ENCODE measurements around the gene IZUMO1.
"Not testable (repeated sequence)": the region's sequence is repeated elsewhere in the genome, so short reads cannot be mapped to it uniquely, and the experiment has no call there.

Gene IZUMO1

GRCh38 chr19:48713041-48713863 lies 33.5 kb downstream of the IZUMO1 start:
- DNase-seq (ENCODE audit: low read depth): no peak

GRCh38 chr19:48711106-48711662 lies 35.5 kb downstream of the IZUMO1 start:
- no peak for DNase-seq (ENCODE audit: low read depth)

- DNase-seq (ENCODE audit: low read depth): no peak
Observed at GRCh38 chr19:48708471-48708870, 38.2 kb downstream of the IZUMO1 start.

- DNase-seq (ENCODE audit: low read depth): no peak
Observed at GRCh38 chr19:48705431-48705830, 41.3 kb downstream of the IZUMO1 start.

- DNase-seq (ENCODE audit: low read depth): no peak
Observed at GRCh38 chr19:48703316-48703715, 43.4 kb downstream of the IZUMO1 start.

GRCh38 chr19:48702701-48703100 lies 44.0 kb downstream of the IZUMO1 start:
- no peak for DNase-seq (ENCODE audit: low read depth)

- DNase-seq (ENCODE audit: low read depth): peak; percentile 39
Observed at GRCh38 chr19:48698046-48698445, 48.7 kb downstream of the IZUMO1 start.

GRCh38 chr19:48696353-48697010 lies 50.2 kb downstream of the IZUMO1 start:
- DNase-seq (ENCODE audit: low read depth): no peak

- no peak for DNase-seq (ENCODE audit: low read depth)
Observed at GRCh38 chr19:48695743-48696352, 50.9 kb downstream of the IZUMO1 start, which contains the start of gene FUT2. FUT2 (plus strand) TSS chr19:48695971; CDS start chr19:48702957, 6,986 bp downstream.

- not testable (repeated sequence) for DNase-seq (ENCODE audit: low read depth)
Observed at GRCh38 chr19:48693629-48694028, 53.1 kb downstream of the IZUMO1 start.
